T-helper 2 cell (primary cell): Measurements from ENCODE around the gene MYO15A.
A peak's percentile ranks its signal among the peaks of the same experiment; 100 is the strongest.
"Not testable (repeated sequence)": the region's sequence is repeated elsewhere in the genome, so short reads cannot be mapped to it uniquely, and the experiment has no call there.

ENCODE experiments used
- DNase-seq, 5 experiments: peaks; one replicate each; pipeline versions ENCODE4 v3.0.0 to v3.0.0-alpha.2; 2012 to 2022

Gene MYO15A

GRCh38 chr17:18185391-18185790 is 76.8 kb downstream of the MYO15A start:
- no peak for DNase-seq

- no peak for DNase-seq
These were observed 77.5 kb downstream of the MYO15A start for GRCh38 chr17:18185832-18186626.

GRCh38 chr17:18186627-18186982 is 78.0 kb downstream of the MYO15A start:
- DNase-seq: no peak

GRCh38 chr17:18187226-18187625 is 78.7 kb downstream of the MYO15A start:
- no peak for DNase-seq

GRCh38 chr17:18187821-18188761 is 79.5 kb downstream of the MYO15A start:
- DNase-seq: peak in 1 of 5 experiments; percentile 69

- DNase-seq: no peak
These were observed 82.2 kb downstream of the MYO15A start for GRCh38 chr17:18190628-18191235.

GRCh38 chr17:18191236-18191667 is 82.7 kb downstream of the MYO15A start:
- DNase-seq: no peak

- DNase-seq: no peak
These were observed 83.4 kb downstream of the MYO15A start for GRCh38 chr17:18191967-18192366.

- DNase-seq: no peak
These were observed 85.8 kb downstream of the MYO15A start for GRCh38 chr17:18194394-18194793.

- DNase-seq: no peak
These were observed 86.2 kb downstream of the MYO15A start for GRCh38 chr17:18194804-18195203.

GRCh38 chr17:18195246-18195645 is 86.7 kb downstream of the MYO15A start:
- no peak for DNase-seq

GRCh38 chr17:18197535-18198194 is 89.1 kb downstream of the MYO15A start:
- DNase-seq: no peak

GRCh38 chr17:18198530-18198929 is 90.0 kb downstream of the MYO15A start:
- no peak for DNase-seq

GRCh38 chr17:18201108-18201507 is 92.6 kb downstream of the MYO15A start:
- DNase-seq: no peak

GRCh38 chr17:18203308-18203707 is 94.8 kb downstream of the MYO15A start:
- no peak for DNase-seq

- no peak for DNase-seq
These were observed 97.3 kb downstream of the MYO15A start for GRCh38 chr17:18205861-18206260.

GRCh38 chr17:18206962-18207361 is 98.4 kb downstream of the MYO15A start:
- DNase-seq: no peak

- DNase-seq: no peak
These were observed 99.5 kb downstream of the MYO15A start for GRCh38 chr17:18208092-18208491.

GRCh38 chr17:18213666-18214270 is 105.2 kb downstream of the MYO15A start:
- DNase-seq: no peak

GRCh38 chr17:18216906-18217305 is 108.3 kb downstream of the MYO15A start:
- DNase-seq: not testable (repeated sequence)

GRCh38 chr17:18217412-18218015 is 109.0 kb downstream of the MYO15A start:
- peak; percentile 32 to 68 (median 60) for DNase-seq
